ENCODE data around the gene XRCC6.

GRCh38 chr22:41625577-41625976, 4.5 kb downstream of the XRCC6 start:
- TF ChIP-seq YY1 (IDR thresholded peaks at IDR 0.05; ENCODE audit: low read depth) (no peak), MAX (IDR thresholded peaks at IDR 0.05) (no peak), EP300 (IDR thresholded peaks at IDR 0.05; ENCODE audit: borderline replicate concordance) (no peak), TAF1 (IDR thresholded peaks at IDR 0.05; ENCODE audit: low read depth) (no peak), NFIC (IDR thresholded peaks at IDR 0.05) (no peak), RAD21 (IDR thresholded peaks at IDR 0.05; ENCODE audit: low read depth) (no peak), CEBPB (IDR thresholded peaks at IDR 0.05) (no peak), CREB1 (IDR thresholded peaks at IDR 0.05; ENCODE audit: low read depth) (no peak), USF1 (IDR thresholded peaks at IDR 0.05) (no peak), FOXM1 (IDR thresholded peaks at IDR 0.05; ENCODE audit: borderline replicate concordance, low read depth) (no peak), EGR1 (IDR thresholded peaks at IDR 0.05) (no peak), REST (IDR thresholded peaks at IDR 0.05; ENCODE audit: low read depth) (no peak), ZBTB7A (IDR thresholded peaks at IDR 0.05; ENCODE audit: low read depth) (no peak)
